HG03280 (cell line): ENCODE measurements around the gene ARID3C.

Source experiments
- ATAC-seq: cut with Tn5 transposase; IDR thresholded peaks from one replicate; pipeline ENCODE4 v1.9.1; 2021; ENCODE audit warnings: mild to moderate bottlenecking, moderate library complexity; ENCODE audit not compliant: unreplicated experiment

ARID3C gene

DNA sequence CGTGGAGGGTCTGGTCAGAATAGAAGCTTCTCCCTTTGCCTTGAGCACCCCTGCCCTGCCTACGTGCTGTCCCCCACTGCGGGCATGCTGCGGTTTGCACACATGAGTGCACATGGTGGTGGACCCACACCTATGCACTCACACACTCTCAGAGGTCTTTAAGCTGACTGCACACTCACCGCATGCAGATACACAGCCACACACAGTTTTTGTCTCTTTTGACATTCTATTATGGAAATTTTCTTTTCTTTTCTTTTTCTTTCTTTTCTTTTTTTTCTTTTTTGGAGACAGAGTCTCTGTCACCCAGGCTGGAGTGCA is 584 bp upstream of the ARID3C start:
- no peak for ATAC-seq

- no peak for ATAC-seq
Observed at GRCh38 chr9:34627716-34628655, 880 bp downstream of the ARID3C start.

- no peak for ATAC-seq
Observed at GRCh38 chr9:34625186-34625486, 3.7 kb downstream of the ARID3C start.

- no peak for ATAC-seq
Observed at GRCh38 chr9:34624475-34625185, 4.2 kb downstream of the ARID3C start.

DNA sequence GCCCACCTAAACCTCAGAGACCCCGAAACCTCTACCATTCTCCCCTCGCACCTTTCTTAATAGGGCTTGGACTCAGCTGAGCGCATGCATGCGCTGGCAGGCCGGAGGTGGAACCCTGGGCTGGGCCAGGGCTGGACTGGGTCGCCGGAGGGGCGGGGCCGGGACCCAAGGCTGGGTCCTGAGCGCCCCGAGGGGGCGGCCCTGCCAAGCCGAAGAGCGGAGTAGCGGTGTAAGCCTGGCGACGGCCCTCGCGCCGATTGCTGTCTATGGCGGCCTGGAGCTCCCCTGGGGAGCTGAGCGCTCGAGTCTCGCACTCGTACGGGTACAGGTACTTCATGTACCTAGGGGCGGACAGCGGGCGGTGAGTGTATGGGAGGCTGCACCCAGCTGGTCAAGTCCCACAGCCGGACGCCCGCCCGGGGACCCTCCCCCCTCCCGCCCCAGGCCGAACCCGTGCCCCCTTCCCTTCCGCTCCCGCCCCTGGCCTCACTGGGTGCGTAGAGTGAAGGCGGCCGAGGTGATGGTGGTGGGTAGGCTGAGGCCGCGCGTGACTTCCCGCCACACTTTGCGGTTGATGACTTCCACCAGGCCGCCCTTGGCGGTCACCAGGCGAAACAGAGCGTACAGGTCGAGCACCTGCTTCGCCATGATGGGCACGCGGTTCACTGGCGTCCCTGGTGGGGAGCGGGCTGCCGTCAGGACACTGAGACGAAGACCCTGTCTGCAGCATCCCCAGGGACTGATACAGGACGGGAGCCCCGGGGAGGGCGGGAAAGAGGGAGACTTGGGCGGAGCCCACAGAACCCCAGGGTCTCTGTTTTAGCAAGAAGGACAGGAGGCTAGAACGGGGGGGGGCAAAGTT is 5.3 kb downstream of the ARID3C start:
- ATAC-seq: no peak

DNA sequence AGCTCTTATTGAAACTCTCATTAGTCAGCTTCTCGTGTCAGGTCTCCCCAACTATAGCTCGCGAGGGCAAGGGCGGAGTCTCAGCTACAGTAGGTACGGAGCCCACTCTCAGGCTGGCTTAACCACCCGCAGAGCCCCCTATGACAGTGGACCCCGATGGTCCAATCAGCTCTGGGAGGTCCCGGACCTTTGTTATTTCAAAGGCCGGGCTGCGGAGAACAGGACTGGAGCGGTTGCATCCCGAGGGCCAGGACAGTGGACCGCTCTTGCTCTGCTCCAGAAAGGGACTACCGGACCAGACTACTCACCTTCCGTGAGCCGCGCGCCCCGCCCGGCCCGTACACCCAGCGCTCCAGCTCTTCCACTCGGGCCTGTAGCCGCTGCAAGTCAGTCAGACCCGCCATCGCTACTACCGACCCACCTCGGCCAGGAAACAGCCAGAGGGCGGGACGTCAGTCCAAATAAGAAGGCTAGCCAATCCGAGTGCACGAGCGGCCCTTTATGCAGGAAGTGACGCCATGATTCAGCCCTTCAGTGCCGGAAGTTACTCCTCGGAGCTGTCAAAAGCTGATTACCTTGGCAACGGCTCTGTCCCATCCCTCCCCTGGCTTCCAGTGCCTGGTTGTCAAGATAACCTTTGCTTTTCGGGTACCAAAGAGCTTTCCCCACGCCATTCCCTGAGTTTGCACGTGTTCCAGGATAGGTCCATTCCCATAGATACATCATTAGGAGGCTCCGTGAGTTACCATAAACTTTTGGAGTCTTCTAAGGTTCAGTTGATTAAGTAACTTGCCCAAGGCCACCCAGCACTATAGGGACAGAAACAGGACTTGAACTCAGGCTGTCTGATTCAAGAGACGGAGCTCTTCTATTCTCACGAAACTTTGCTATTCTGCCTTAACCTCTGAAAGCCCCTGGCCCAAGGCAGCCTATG is 8.5 kb downstream of the ARID3C start, which contains the start of gene DCTN3:
TSS of gene DCTN3 (minus strand) at position 435 of the 934 bp plus-strand sequence. CDS start at position 404, 31 bp downstream.
- peak; percentile 96 for ATAC-seq

- ATAC-seq: no peak
Observed at GRCh38 chr9:34615132-34615531, 13.7 kb downstream of the ARID3C start.

DNA sequence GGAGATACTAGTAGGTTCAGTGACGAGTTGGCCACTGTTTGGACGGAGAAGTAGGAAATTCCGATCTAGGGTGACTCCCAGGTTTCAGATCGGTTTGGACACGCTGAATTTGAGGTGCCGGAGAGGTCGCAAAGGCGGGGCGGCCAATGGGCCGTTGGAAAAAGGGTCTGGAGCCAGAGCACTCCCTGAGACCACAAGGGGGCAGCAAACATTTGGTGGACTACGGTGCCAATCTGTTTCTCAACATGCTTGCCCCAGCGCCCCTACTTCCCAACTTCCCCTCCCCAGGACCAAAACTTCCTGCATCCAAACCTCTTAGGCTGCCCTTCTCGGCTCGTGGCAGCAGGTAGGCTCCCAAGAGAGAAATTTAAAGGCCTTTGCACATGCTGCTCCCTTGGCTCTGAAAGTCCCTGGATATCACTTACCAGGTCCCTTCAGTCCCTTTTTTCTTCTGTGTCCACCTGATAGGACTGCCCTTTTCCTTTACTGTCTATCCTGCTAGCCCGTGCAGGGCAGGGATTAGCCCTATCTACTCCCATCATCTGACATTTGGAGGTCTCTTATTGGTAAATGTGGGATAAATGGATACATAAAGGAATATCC is 16.0 kb downstream of the ARID3C start:
- no peak for ATAC-seq

- peak; percentile 82 for ATAC-seq
Observed at GRCh38 chr9:34611811-34612787, 16.8 kb downstream of the ARID3C start, which contains the start of gene RPP25L. Gene RPP25L, minus strand, starts transcription at chr9:34612097. Its CDS starts 801 bp downstream, at chr9:34611296.

DNA sequence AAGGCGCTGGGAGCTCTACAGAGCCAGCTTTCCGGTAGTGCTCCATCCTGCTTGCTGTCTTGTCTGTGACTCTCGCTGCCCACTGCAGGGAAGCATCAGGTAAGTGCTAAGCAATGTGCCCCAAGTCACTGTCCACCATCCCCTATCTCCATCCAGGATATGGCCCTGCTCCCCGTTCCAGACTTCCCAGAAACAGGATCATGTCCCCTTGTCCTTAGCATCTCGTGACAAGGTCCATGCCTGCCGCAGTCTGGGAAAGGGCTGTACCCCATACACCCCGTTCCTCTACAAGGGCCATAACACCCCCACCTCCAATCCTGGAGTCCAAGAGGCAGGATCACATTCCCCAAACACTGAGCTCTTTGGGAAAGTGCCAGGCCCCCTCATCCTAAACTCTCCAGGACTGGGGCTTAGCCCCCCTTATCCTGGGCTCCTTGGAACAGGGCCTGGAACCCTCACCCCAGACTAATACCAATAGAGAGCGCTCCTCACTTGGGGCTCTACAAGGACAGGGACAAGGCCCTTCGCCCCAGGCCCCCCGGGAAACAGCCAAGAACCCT is 17.5 kb downstream of the ARID3C start:
- peak; percentile 3 for ATAC-seq

GRCh38 chr9:34610434-34611206 is 18.2 kb downstream of the ARID3C start:
- ATAC-seq: no peak

- ATAC-seq: no peak
Observed at GRCh38 chr9:34607331-34607730, 21.5 kb downstream of the ARID3C start.

DNA sequence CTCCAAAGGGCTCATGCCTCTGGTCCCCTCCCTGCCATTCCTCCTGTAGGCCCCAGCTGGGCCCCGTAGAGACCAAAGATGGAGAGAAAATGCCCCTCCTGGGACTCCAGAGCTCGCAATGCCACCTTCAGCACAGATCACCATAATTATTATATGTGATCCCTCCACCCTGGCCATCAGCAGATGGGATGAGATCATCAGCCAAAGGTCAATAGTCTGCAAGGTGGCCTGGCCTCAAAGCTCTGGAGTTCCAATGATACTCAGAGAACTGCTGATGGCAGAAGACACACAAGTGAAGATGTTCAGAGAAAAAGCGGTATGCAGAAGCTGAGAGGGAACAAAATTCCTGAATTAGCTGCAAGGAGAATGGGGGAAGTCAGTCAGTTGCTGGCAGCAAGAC is 22.0 kb downstream of the ARID3C start:
- no peak for ATAC-seq

GRCh38 chr9:34606190-34606589 is 22.7 kb downstream of the ARID3C start:
- ATAC-seq: no peak

- peak; percentile 73 for ATAC-seq
Observed at GRCh38 chr9:34603610-34604231, 25.1 kb downstream of the ARID3C start.

DNA sequence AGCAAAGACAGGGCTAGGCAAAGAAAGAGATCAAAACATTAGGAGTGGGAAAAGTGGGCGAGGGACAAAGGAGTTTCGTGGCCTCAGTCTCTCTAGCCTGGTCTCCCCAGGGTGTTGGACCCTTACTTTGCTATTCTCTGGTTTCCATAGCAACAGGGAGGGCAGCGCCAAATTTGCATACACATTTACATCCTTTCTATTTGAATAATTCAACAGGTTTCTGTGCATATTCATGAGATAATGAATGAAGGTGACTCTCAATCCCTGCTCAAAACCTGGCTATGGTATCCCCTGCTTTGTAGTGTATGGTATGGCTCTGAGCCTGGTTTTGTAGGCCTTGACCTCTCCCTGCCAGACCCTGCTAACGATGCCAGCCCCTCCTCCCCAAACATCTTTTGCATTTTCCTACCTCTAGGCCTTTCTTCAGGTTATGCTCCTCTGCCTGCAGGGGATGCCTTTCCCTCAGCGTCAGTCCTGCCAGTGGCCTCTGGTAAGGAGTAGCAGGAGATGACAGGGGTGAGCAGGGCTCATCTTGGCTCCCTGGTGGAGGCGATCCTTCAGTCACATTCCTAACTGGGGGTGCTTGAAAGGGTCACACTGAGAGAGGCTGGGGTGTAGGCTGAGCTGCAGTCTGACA is 26.8 kb downstream of the ARID3C start:
- ATAC-seq: no peak

DNA sequence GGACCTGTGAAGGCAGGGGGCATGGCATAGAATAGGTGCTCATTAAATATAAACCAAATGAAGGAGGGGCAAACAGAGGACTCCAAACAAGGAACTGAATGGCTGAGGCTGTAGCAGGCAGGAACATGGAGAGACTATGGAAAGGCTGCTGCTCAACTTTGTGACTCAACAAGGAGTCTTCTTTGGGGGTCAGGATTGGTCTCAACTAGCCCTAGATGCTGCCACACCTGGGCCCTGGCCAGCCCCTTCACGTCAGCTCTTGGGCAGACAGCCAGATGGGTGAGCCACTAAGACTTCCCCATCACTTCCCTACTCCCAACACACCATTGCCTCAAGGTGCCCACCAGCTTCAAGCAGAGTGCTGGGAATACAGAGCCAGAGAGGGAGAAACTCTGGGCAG is 28.0 kb downstream of the ARID3C start:
- ATAC-seq: no peak
